Ascending aorta (tissue), 2 donors: ENCODE data around the gene CEPT1. TPM values are rescaled to one million over a fixed set of nuclear protein-coding genes. Genes with fewer than 3 reads are reported as not detected.

ENCODE experiments used
- DNase-seq, 2 donors: peaks; one replicate each; pipeline ENCODE4 v3.0.0-alpha.2; 2019; ENCODE audit warnings: low spot score in 2 of 2
- H3K27ac ChIP-seq, 2 donors: fragments of 200-600 bp; sonication (generic); one replicate each; pipeline ENCODE4 v1.5.1; 2016 to 2017; ENCODE audit warnings: mild to moderate bottlenecking in 1 of 2
- H3K27me3 ChIP-seq: fragments of 200-600 bp; sonication (generic); one replicate; pipeline ENCODE4 v1.5.1; 2017
- H3K36me3 ChIP-seq, 2 donors: fragments of 200-600 bp; sonication (generic); one replicate each; pipeline ENCODE4 v1.5.1; 2016
- H3K4me1 ChIP-seq, 2 donors: fragments of 200-600 bp; sonication (generic); one replicate each; pipeline ENCODE4 v1.5.1; 2016 to 2017; ENCODE audit warnings: mild to moderate bottlenecking in 1 of 2
- H3K4me3 ChIP-seq, 2 donors: fragments of 200-600 bp; sonication (generic); one replicate each; pipeline ENCODE4 v1.5.1; 2016 to 2017; ENCODE audit warnings: mild to moderate bottlenecking in 1 of 2
- H3K9me3 ChIP-seq, 2 donors: fragments of 200-600 bp; sonication (generic); one replicate each; pipeline ENCODE4 v1.5.1; 2016
- CTCF ChIP-seq, 3 experiments: fragments of 200-600 bp in 2 of 3; fragments of 450-650 bp in 1 of 3; sonication (generic) in 2 of 3; IDR thresholded peaks; one replicate each; pipeline ENCODE4 v1.5.1; 2016 to 2019; ENCODE audit warnings: antibody characterized with exemption in 3 of 3, mild to moderate bottlenecking in 1 of 3, moderate library complexity in 1 of 3
- intact Hi-C: fragments of 100-400 bp; cut with DNase I; formaldehyde crosslinking; loops from one replicate; pipeline ENCODE4 v1.15.1; 2023
- total RNA-seq: library from RNA; depleted of rRNA; stranded (reverse); fragments of >200 nt; gene quantifications from one replicate; pipeline ENCODE4 v1.1.0, GENCODE V29; 2016

CEPT1 gene
- total RNA-seq, 1 donor from 2014 or later: 6.6 TPM

- DNase-seq: no peak
- intact Hi-C loops: no loop called here
- Histone ChIP-seq H3K27ac (no peak overlapping the region), H3K9me3 (peaks cover 0 to 14% of the 10 kb centered on the region in 2 donors), H3K4me3 (no peak overlapping the region), H3K36me3 (no peaks in the 10 kb centered on the region), H3K4me1 (no peaks in the 10 kb centered on the region), H3K27me3 (no peaks in the 10 kb centered on the region)
- TF ChIP-seq CTCF (IDR thresholded peaks at IDR 0.05): no peak
These were observed 35.0 kb upstream of the CEPT1 start for GRCh38 chr1:111104981-111105380.

- intact Hi-C loops: no loop called here
- DNase-seq: no peak
- H3K9me3 ChIP-seq: no peaks in the 10 kb centered on the region
- no peak for TF ChIP-seq CTCF (IDR thresholded peaks at IDR 0.05)
- H3K27me3 ChIP-seq: no peaks in the 10 kb centered on the region
- no peak overlapping the region for H3K4me3 ChIP-seq
- peaks cover 5 to 16% of the 10 kb centered on the region in 2 donors for H3K36me3 ChIP-seq
- H3K4me1 ChIP-seq: no peaks in the 10 kb centered on the region
- no peak overlapping the region for H3K27ac ChIP-seq
These were observed 29.7 kb upstream of the CEPT1 start for GRCh38 chr1:111110197-111110899.

GRCh38 chr1:111116496-111116895 lies 23.5 kb upstream of the CEPT1 start:
- no peak for DNase-seq
- Histone ChIP-seq H3K27me3 (no peaks in the 10 kb centered on the region), H3K9me3 (no peaks in the 10 kb centered on the region), H3K36me3 (peaks cover 24 to 58% of the 10 kb centered on the region in 2 donors), H3K27ac (no peak overlapping the region), H3K4me3 (no peak overlapping the region), H3K4me1 (no peaks in the 10 kb centered on the region)
- intact Hi-C loops: no loop called here
- TF ChIP-seq CTCF (IDR thresholded peaks at IDR 0.05): no peak

- Histone ChIP-seq H3K27ac (no peak overlapping the region), H3K9me3 (no peaks in the 10 kb centered on the region), H3K36me3 (peaks cover 32 to 33% of the 10 kb centered on the region in 2 donors), H3K27me3 (no peaks in the 10 kb centered on the region), H3K4me1 (no peaks in the 10 kb centered on the region), H3K4me3 (no peak overlapping the region)
- DNase-seq: no peak
- TF ChIP-seq CTCF (IDR thresholded peaks at IDR 0.05): no peak
- intact Hi-C loops: no loop called here
These were observed 13.7 kb upstream of the CEPT1 start for GRCh38 chr1:111126354-111126753.

GRCh38 chr1:111127923-111128643 lies 11.9 kb upstream of the CEPT1 start:
- H3K4me3 ChIP-seq: no peak overlapping the region
- no peak for TF ChIP-seq CTCF (IDR thresholded peaks at IDR 0.05)
- DNase-seq: no peak
- H3K27ac ChIP-seq: no peak overlapping the region
- no peaks in the 10 kb centered on the region for H3K27me3 ChIP-seq
- H3K4me1 ChIP-seq: no peaks in the 10 kb centered on the region
- H3K36me3 ChIP-seq: peaks cover 32 to 33% of the 10 kb centered on the region in 2 donors
- no peaks in the 10 kb centered on the region for H3K9me3 ChIP-seq
- intact Hi-C loops: no loop called here
